ENCODE measurements around the gene TMEM86A. TPM values are rescaled to one million over a fixed set of nuclear protein-coding genes. Genes with fewer than 3 reads are reported as not detected.

Gene TMEM86A
- total RNA-seq, 1 experiment from 2014 or later: 0.40 TPM

Other genes starting within 250 kb of the TMEM86A start
- 0.11 TPM in 1 of 2 replicates, not detected in the other for gene LDHAL6A, start 242.9 kb upstream of the TMEM86A start, total RNA-seq (2014; rRNA removed; shearing (Covaris generic))
- 62.7 and 111 TPM in 2 replicates for gene TSG101, start 171.8 kb upstream of the TMEM86A start, total RNA-seq (2014; rRNA removed; shearing (Covaris generic))
- gene UEVLD, start 110.0 kb upstream of the TMEM86A start, total RNA-seq (2014; rRNA removed; shearing (Covaris generic)): 21.9 and 28.6 TPM in 2 replicates
- 0.63 and 6.4 TPM in 2 replicates for gene MISFA, start 99.0 kb upstream of the TMEM86A start, total RNA-seq (2014; rRNA removed; shearing (Covaris generic))
- gene SPTY2D1, start 64.4 kb upstream of the TMEM86A start, total RNA-seq (2014; rRNA removed; shearing (Covaris generic)): 12.5 and 19.8 TPM in 2 replicates
- not detected in 2 replicates for gene IGSF22, start 27.4 kb downstream of the TMEM86A start, total RNA-seq (2014; rRNA removed; shearing (Covaris generic))
- 0.29 TPM in 1 of 2 replicates, not detected in the other for gene PTPN5, start 93.0 kb downstream of the TMEM86A start, total RNA-seq (2014; rRNA removed; shearing (Covaris generic))
- gene MRGPRX1, start 240.6 kb downstream of the TMEM86A start, total RNA-seq (2014; rRNA removed; shearing (Covaris generic)): not detected in 2 replicates